Erythroblast (primary cell): ENCODE data around the gene CSNK2B.

Experiments
- GATA1 ChIP-seq: IDR thresholded peaks from 2 replicates; pipeline ENCODE4 v1.6.1; 2011; ENCODE audit warnings: low read depth, mild to moderate bottlenecking, control low read depth, low read length, moderate library complexity
- POLR2A ChIP-seq: IDR thresholded peaks from 2 replicates; pipeline ENCODE4 v1.6.1; 2011; ENCODE audit warnings: mild to moderate bottlenecking, low read length

GRCh38 chr6:31718265-31718664 lies 52.4 kb downstream of the CSNK2B start:
- no peak for TF ChIP-seq POLR2A
- TF ChIP-seq GATA1: no peak
